Parathyroid adenoma (tissue), 2 donors: ENCODE data around the gene CBLN3.

ENCODE experiments used
- H2AFZ ChIP-seq: fragments of 300-600 bp; sonication (generic); one replicate; pipeline ENCODE4 v1.7.0; 2017; ENCODE audit warnings: antibody characterized with exemption, mild to moderate bottlenecking
- H3K27ac ChIP-seq: fragments of 300-600 bp; sonication (generic); one replicate; pipeline ENCODE4 v1.7.0; 2017
- H3K27me3 ChIP-seq: fragments of 300-600 bp; sonication (generic); one replicate; pipeline ENCODE4 v1.7.0; 2017; ENCODE audit warnings: low read length; ENCODE audit not compliant: control insufficient read depth, insufficient read depth
- H3K36me3 ChIP-seq: fragments of 300-600 bp; sonication (generic); one replicate; pipeline ENCODE4 v1.7.0; 2017; ENCODE audit warnings: low read length; ENCODE audit not compliant: control insufficient read depth, insufficient read depth
- H3K4me1 ChIP-seq: fragments of 300-600 bp; sonication (generic); one replicate; pipeline ENCODE4 v1.7.0; 2017; ENCODE audit warnings: control low read depth
- H3K4me2 ChIP-seq: fragments of 300-600 bp; sonication (generic); one replicate; pipeline ENCODE4 v1.7.0; 2017; ENCODE audit warnings: low read length
- H3K4me3 ChIP-seq: fragments of 300-600 bp; sonication (generic); one replicate; pipeline ENCODE4 v1.7.0; 2017; ENCODE audit warnings: low read depth, low read length
- H3K79me2 ChIP-seq: fragments of 300-600 bp; sonication (generic); one replicate; pipeline ENCODE4 v1.7.0; 2017; ENCODE audit warnings: control low read depth
- H3K9ac ChIP-seq: fragments of 300-600 bp; sonication (generic); one replicate; pipeline ENCODE4 v1.7.0; 2017; ENCODE audit warnings: mild to moderate bottlenecking
- H3K9me3 ChIP-seq: fragments of 300-600 bp; sonication (generic); one replicate; pipeline ENCODE4 v1.7.0; 2017; ENCODE audit warnings: low read length; ENCODE audit not compliant: control insufficient read depth
- CTCF ChIP-seq: fragments of 300-600 bp; sonication (generic); IDR thresholded peaks from one replicate; pipeline ENCODE4 v1.7.0; 2017; ENCODE audit warnings: antibody characterized with exemption, mild to moderate bottlenecking
- donor health status: primary hyperparathyroidism.

The CBLN3 gene

GRCh38 chr14:24442240-24443052 is 13.0 kb upstream of the CBLN3 start, which contains the start of gene SDR39U1:
Gene SDR39U1, minus strand, starts transcription at chr14:24442776. Its CDS starts 7 bp downstream, at chr14:24442769.
- no peaks in the 10 kb centered on the region for H3K27me3 ChIP-seq
- H3K36me3 ChIP-seq: no peaks in the 10 kb centered on the region
- H3K4me2 ChIP-seq: peak within 1 kb of the TSS; percentile 86
- H3K4me1 ChIP-seq: peaks cover 8% of the 10 kb centered on the region
- H3K4me3 ChIP-seq: peak within 1 kb of the TSS; percentile 93
- peak within 1 kb of the TSS; percentile 98 for H3K27ac ChIP-seq
- H3K9ac ChIP-seq: peak within 1 kb of the TSS; percentile 68
- H2AFZ ChIP-seq: peak within 1 kb of the TSS; percentile 89
- TF ChIP-seq CTCF: peak; percentile 13
- no peaks in the 10 kb centered on the region for H3K9me3 ChIP-seq
- H3K79me2 ChIP-seq: no peaks in the 10 kb centered on the region

- no peak for TF ChIP-seq CTCF
- Histone ChIP-seq H3K79me2 (no peaks in the 10 kb centered on the region), H3K4me2 (peak overlapping the region; percentile 86), H3K27ac (peak overlapping the region; percentile 98), H3K9me3 (no peaks in the 10 kb centered on the region), H3K4me1 (peaks cover 8% of the 10 kb centered on the region), H3K27me3 (no peaks in the 10 kb centered on the region), H2AFZ (peak overlapping the region; percentile 89), H3K9ac (peak overlapping the region; percentile 68), H3K36me3 (no peaks in the 10 kb centered on the region), H3K4me3 (peak overlapping the region; percentile 93)
Measured at GRCh38 chr14:24441904-24442239, 12.4 kb upstream of the CBLN3 start.

GRCh38 chr14:24441485-24441884 is 12.0 kb upstream of the CBLN3 start:
- Histone ChIP-seq H3K79me2 (no peaks in the 10 kb centered on the region), H3K4me2 (peak overlapping the region; percentile 86), H2AFZ (peak overlapping the region; percentile 89), H3K27me3 (no peaks in the 10 kb centered on the region), H3K9ac (no peak overlapping the region), H3K27ac (peak overlapping the region; percentile 98), H3K9me3 (no peaks in the 10 kb centered on the region), H3K4me1 (peaks cover 8% of the 10 kb centered on the region), H3K4me3 (peak overlapping the region; percentile 93), H3K36me3 (no peaks in the 10 kb centered on the region)
- TF ChIP-seq CTCF: no peak

- H3K4me3 ChIP-seq: no peak overlapping the region
- no peak overlapping the region for H3K9ac ChIP-seq
- no peaks in the 10 kb centered on the region for H3K36me3 ChIP-seq
- no peaks in the 10 kb centered on the region for H3K27me3 ChIP-seq
- H3K4me1 ChIP-seq: peaks cover 8% of the 10 kb centered on the region
- no peak overlapping the region for H3K27ac ChIP-seq
- no peak overlapping the region for H2AFZ ChIP-seq
- H3K9me3 ChIP-seq: no peaks in the 10 kb centered on the region
- TF ChIP-seq CTCF: no peak
- H3K79me2 ChIP-seq: no peaks in the 10 kb centered on the region
- no peak overlapping the region for H3K4me2 ChIP-seq
Measured at GRCh38 chr14:24440606-24441399, 11.3 kb upstream of the CBLN3 start.
